Stimulated activated CD8-positive, alpha-beta memory T cell treated with anti-CD3 and anti-CD28 coated beads, Interleukin-4, amount 100 ng/mL, for 4 hours (primary cell): ENCODE results near the gene SAFB.
"Not testable (repeated sequence)": the region's sequence is repeated elsewhere in the genome, so short reads cannot be mapped to it uniquely, and the experiment has no call there.

Source experiments
- DNase-seq, 2 donors: peaks; one replicate each; pipeline ENCODE4 v3.0.0-alpha.2; 2020; ENCODE audit warnings: low read depth in 2 of 2, low spot score in 1 of 2

Gene SAFB

GRCh38 chr19:5594521-5594950 lies 28.3 kb upstream of the SAFB start:
- DNase-seq, result no peak

GRCh38 chr19:5595129-5595528 lies 27.8 kb upstream of the SAFB start:
- no peak for DNase-seq

DNA sequence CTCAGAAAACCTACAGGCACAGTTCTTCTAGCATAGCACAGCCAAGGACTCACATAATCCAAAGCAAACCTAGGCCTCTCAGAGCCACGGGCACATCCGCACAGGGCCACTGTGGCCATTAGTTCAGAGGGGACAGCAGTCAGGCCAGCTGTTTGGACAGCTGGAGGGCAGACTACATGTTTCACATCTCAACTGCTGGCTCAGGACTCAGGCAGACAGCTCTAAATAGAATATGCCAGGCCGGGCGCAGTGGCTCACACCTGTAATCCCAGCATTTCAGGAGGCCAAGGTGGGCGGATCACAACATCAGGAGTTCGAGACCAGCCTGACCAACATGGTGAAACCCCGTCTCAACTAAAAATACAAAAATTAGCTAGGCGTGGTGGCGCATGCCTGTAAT lies 27.1 kb upstream of the SAFB start:
- DNase-seq, result no peak

- no peak for DNase-seq
Observed at GRCh38 chr19:5600797-5601196, 22.1 kb upstream of the SAFB start.

GRCh38 chr19:5603626-5604025 lies 19.3 kb upstream of the SAFB start:
- DNase-seq, result no peak

DNA sequence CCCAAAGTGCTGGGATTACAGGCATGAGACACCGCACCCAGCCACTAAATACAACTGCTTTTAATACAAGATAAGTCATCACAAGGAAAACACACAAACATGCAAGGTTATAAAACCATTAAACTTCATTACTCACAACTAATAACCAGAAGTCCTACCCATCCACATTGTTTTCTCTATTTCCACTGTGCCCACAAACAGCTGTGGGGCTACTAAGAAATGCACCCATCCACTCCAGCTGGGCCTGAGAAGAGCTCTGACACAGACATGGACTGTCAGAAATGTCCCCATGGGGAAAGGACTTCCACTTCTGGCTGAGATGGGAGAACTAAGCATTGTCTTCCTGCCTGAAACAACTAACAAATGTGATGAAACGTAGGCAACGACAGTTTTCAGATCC lies 17.5 kb upstream of the SAFB start:
- no peak for DNase-seq

DNA sequence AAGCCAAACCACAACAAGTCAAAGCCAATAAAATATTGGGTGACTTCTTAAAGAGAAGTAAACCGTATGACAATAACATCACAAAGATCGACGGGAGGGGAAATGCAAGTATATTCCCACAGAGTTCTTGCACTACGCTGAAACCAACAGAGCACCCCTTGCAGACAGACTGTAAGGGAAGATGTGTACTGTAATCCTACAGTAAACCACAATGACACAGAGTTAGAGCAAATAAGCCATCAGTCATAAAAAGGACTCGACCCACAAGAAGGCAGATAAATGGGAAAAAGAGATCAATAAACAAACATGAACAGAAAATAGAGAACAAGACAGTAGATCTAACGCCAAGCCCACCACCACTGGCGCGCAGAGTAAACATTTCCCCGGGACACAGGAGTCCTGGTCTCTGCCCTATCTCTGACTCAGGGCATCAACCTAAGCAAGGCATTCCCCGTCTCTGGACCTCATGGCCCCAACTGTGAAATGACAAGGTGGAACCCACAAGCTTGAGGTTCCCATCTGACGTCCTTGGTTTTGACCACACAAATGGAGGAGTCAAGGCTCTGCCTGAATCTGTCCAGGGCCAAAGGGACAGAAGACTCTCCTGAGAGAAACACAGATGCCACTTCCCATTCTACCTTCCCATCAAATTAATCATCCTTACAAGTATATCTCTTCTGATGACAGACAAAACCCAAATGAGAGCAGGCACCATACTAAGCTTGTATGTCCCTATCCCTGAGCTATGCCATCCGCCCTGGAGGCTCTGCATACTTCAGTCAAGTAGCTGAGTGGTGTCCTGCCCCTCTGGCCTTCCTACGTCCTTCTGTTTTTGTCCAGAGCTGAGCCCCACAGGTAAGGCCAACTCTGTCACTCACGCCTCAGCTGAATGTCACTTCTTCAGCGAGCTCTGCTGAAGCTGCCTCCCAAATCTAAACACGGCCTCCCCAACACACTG lies 15.3 kb upstream of the SAFB start:
- DNase-seq, result no peak

DNA sequence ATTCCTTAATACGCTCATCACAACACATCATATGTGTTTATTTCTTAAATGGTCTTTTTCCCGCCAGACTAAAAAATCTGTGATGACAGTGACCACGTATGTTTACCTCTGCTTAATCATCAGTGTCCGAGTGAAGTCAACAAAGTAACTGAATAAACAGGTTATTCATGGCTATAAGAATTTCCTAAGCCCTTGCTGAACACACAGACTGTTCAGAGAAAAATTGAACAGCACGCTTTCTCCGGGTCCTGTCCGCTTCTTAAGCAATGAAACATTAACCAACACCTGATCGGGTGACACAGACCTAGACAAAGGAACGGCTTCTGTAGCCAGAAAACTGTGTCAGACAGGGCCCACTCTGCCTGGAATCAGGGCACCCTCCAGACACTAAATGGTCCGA lies 14.6 kb upstream of the SAFB start:
- DNase-seq, result no peak

GRCh38 chr19:5608766-5609165 lies 14.1 kb upstream of the SAFB start:
- not testable (repeated sequence) for DNase-seq

DNA sequence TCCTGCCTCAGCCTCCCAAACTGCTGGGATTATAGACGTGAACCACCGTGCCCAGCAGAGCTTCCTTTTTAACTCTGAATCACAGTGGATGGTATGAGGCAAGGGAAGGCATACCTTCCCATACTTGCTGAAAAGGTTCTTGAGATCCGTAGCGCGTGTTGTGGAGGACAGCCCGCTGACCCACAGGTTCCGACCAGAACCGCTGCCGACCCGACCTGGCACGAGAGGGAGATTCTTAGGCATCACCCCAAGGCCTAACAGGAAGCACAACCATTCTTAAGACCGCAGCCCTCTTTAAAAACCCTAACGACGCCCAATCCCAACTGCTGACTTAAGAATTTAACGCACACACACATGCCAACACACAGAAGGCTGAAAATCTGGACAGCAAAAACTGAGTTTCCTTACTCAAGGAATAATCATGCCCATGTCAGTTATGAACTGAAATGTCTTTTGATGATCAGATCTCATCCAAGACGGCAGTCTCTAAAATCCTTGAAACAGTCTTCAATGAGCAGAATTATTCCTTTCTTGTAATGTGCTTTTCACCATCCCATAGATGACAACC lies 12.9 kb upstream of the SAFB start:
- no peak for DNase-seq

DNA sequence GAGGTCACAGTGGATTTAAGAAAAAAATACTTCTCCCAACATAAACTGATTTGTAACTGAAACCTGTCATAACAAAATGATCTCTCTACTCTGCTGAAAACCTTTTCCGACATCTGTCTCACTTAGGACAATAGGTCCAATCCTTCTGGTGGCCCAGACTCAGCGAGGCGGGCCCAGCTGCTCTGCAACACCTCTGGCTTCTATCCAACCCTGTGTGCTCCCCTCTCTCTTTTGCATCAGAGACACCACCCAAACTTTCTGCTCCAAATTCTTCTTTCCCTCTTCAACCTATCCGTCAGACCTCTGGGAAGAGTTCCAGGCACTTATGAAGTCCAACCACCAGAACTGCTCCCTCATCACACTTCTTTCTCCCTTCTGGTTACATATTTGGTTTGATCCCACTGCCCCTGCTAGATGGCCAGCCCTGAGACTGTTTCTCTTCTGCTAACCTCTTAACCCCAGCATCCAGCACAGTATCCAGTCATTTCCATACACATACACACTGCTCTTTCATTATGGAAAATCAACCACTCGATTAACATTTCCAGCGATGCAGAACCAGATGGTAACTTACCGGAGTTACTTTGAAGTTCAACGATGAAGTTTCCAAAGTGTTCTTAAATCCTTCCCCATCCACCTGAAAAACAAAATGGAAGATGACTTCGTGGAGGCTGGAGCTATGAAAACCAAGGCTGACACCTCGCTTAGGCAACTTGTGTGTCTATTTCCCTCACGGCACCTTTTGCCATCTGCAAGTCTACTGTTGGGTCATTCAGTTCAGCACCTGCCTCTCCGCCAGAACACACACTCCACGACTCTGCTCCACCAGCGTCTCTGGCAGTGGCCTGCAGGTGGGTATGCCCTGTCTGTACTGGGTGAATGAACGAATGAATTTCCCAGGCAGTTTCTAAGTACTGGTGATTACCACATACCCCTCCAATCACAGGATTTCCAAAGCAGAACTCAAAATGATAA lies 9.7 kb upstream of the SAFB start:
- DNase-seq, result no peak

DNA sequence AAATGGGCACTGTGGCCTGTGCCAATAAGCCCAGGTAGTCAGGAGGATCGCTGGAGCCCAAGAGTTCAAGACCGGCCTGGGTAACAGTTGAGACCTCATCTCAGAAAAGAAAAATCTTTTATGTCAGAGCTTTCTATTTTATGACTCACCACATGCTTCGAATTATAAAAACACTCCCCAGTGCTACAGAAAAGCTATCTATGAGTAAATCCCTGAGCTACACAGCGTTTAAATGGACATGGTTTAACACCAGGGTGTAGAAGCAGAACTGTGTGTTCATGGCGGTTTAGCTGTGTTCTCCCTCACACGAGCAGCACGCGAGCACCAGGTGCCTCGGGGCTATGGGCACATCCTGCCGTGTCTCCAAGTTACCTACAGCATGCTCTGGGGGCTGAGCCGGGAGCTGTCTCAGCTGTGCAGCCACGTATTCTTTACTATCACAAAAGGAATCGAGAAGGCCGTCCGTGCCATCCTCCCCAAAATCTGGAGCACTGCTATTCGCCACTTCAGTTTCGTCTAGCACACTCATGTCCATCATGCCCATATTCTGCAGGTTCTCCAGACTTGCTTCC lies 7.0 kb upstream of the SAFB start:
- no peak for DNase-seq

GRCh38 chr19:5617080-5617479 lies 5.8 kb upstream of the SAFB start:
- no peak for DNase-seq

GRCh38 chr19:5618591-5618990 lies 4.3 kb upstream of the SAFB start:
- DNase-seq, result no peak

DNA sequence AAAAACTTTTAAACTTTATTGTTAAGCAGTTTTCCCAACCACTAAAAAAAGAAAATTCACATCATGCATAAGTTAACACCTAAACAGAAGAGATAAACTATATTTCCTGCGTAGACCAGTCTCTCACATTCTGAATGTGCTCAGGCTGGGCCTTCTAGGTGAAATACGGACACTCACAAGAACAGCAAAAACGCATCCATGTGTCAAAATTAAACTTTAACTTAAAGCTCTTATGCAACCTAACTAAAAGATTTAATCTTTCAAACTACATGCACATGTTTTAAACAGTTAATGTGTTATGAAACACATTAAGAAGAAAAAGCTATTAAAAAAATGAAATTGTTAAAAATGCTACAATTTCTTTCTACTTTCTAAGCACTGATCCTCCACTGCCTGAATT lies 2.9 kb upstream of the SAFB start:
- DNase-seq, result no peak

DNA sequence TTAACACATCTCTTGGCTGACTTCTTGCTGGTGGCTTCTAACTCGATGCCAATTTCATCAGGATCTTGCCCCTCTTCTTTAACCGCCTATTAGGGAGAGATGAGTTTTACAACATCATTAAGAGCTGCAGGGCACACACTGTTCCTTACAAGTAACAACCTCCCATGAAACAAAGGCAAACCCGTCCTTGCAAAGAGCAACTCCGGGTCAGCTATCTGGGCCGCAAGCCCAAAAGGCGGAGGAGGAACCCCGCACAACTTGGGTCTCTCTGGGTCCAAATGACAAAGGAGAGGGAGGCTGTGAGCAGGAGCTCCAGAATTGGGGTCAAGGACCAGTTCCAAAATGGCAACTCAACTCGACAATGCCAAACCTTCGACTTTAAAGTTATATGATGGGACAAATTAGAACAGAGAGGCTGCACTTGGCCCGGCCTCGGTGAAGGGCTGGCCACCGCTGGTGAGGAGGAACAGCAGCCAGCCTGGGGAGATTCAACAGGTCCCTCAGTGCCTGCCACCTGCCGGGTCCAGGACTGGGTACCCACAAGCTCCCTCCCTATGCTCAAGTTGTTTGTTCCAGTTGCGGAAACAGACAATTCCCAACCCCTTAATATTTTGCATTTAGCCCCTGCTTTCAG lies 1.5 kb upstream of the SAFB start:
- no peak for DNase-seq

DNA sequence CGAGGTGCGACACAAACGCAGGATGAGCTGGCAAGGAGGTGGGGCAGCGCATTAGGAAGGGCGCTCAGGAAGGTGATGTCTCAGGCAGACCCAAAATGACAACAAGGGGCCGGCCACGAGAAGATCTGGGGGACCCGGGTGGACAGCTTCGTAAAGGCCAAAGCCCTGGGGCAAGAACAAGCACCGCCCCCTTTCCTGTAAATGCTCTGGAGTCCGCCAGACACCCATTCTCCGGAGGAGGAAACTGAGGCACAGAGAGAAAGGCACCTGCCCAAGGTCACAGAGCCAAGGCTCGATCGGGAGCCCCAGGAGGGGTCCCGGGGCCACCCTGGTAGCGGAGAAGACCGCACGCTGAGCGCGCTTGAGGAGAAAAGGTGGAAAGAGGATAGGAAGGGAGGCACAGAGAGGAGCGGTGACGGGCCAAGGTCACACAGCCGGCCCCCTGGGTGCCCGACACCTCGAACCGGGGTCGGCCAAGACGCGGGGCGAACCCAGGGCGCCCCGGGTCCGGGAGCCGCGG lies 878 bp upstream of the SAFB start:
- no peak for DNase-seq

DNA sequence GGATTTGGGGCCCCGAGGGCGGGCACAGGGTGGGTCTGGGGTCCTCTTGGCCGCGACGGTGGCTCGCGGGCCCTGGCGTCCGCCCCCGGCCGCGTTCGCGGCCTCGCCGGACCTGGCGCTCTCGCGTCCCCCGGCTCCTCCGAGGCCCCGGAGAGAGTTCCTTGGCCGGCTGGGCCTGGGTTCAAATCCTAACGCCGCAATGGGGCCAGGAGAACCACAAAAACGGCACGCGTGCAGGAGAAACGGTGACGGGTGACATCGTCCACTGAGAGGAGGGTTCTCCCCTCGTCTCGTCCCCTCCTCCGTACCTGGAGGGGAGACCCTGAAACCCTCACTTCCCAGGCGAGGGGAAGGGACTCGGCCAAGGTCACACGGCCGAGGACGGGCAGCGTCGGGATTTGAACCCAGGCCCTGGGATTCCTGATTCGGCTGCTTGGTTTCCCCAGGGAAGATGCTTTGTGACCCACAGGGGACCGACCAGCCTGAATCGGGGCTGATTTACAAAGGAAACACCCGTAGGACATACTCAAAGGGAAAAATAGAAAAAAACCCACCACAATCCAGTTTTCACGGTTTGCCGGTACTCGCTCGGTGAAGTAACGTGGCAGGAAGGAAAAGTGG lies 624 bp downstream of the SAFB start:
- DNase-seq, result no peak

- no peak for DNase-seq
Observed at GRCh38 chr19:5624018-5624663, 1.3 kb downstream of the SAFB start.
